BJ (cell line): ENCODE data around the gene PIGT. TPM values are rescaled to one million over a fixed set of nuclear protein-coding genes. Genes with fewer than 3 reads are reported as not detected.

ENCODE experiments used
- CTCF ChIA-PET: fragments of 350-600 bp; formaldehyde crosslinking; extraction: SDS; loops from one replicate; lab custom pipeline; 2021; ENCODE audit warnings: antibody characterized with exemption, inconsistent platforms; lab: Yijun Ruan, JAX
- POLR2A ChIA-PET: fragments of 300-600 bp; sonication (Branson Sonifier 250); formaldehyde crosslinking; extraction: SDS; loops from one replicate; lab custom pipeline; 2021; ENCODE audit warnings: antibody characterized with exemption; lab: Charles Lee
- DNase-seq: peaks from one replicate; pipeline ENCODE4 v3.0.0-alpha.2; 2011; ENCODE audit warnings: low read depth
- H3K27me3 ChIP-seq: 2 replicates; pipeline ENCODE4 v1.6.0; 2011; ENCODE audit warnings: low read length; ENCODE audit not compliant: control insufficient read depth, insufficient read depth
- H3K36me3 ChIP-seq: 2 replicates; pipeline ENCODE4 v1.5.1; 2011; ENCODE audit warnings: low read length; ENCODE audit not compliant: control insufficient read depth, insufficient read depth
- H3K4me3 ChIP-seq: 2 replicates; pipeline ENCODE4 v1.5.1; 2011; ENCODE audit warnings: low read depth, mild to moderate bottlenecking, control low read depth, low read length
- CTCF ChIP-seq: IDR thresholded peaks from 2 replicates; pipeline ENCODE4 v1.5.1; 2011; ENCODE audit warnings: low read depth, mild to moderate bottlenecking, control low read depth, inconsistent platforms, low read length, moderate library complexity; ENCODE audit not compliant: insufficient read depth
- polyA plus RNA-seq: library from polyadenylated mRNA; depleted of rRNA; stranded (reverse); fragments of >200 nt; gene quantifications from 2 replicates; pipeline ENCODE4 v1.2.3, GENCODE V29; 2011

Gene PIGT
- polyA plus RNA-seq, 1 experiment: 236 TPM

- CTCF ChIA-PET: interaction anchor here (0.9 to 1.9 kb wide), 2 partner anchors 11 to 56 kb away, joined by 3 to 7 read pairs; no protein-coding TSS in a partner anchor
- DNase-seq: no peak
- no peak overlapping the region for H3K4me3 ChIP-seq
- no peak for TF ChIP-seq CTCF
- H3K36me3 ChIP-seq: peaks cover 10% of the 10 kb centered on the region
- POLR2A ChIA-PET: no interaction called here
- no peaks in the 10 kb centered on the region for H3K27me3 ChIP-seq
Observed at GRCh38 chr20:45426320-45427016, 10.5 kb downstream of the PIGT start.

- ChIA-PET POLR2A (no interaction called here), CTCF (interaction anchor here (0.8 to 1.5 kb wide), 4 partner anchors 10 to 108 kb away, joined by 3 to 5 read pairs (median 3); no protein-coding TSS in a partner anchor)
- no peak for DNase-seq
Observed at GRCh38 chr20:45427236-45428149, 11.6 kb downstream of the PIGT start.

GRCh38 chr20:45429618-45430017, 13.7 kb downstream of the PIGT start:
- Histone ChIP-seq H3K4me3 (no peak overlapping the region), H3K36me3 (no peaks in the 10 kb centered on the region), H3K27me3 (no peaks in the 10 kb centered on the region)
- CTCF ChIA-PET: interaction anchor here (0.7 to 1.4 kb wide), 7 partner anchors 16 to 136 kb away, joined by 3 to 5 read pairs (median 3); partner anchors contain the start of gene SYS1
- POLR2A ChIA-PET: no interaction called here
- no peak for DNase-seq
- TF ChIP-seq CTCF: no peak

More at GRCh38 chr20:45427236-45428149, 11.6 kb downstream of the PIGT start:
- no peak overlapping the region for H3K4me3 ChIP-seq
- TF ChIP-seq CTCF: no peak
- H3K36me3 ChIP-seq: peaks cover 8% of the 10 kb centered on the region
- H3K27me3 ChIP-seq: no peaks in the 10 kb centered on the region

GRCh38 chr20:45432294-45432693, 16.4 kb downstream of the PIGT start:
- no peaks in the 10 kb centered on the region for H3K27me3 ChIP-seq
- POLR2A ChIA-PET: no interaction called here
- no peak for DNase-seq
- TF ChIP-seq CTCF: no peak
- H3K4me3 ChIP-seq: no peak overlapping the region
- no peaks in the 10 kb centered on the region for H3K36me3 ChIP-seq
- CTCF ChIA-PET: interaction anchor here (1.0 kb wide), 1 partner anchor 15 kb away, joined by 3 read pairs; no protein-coding TSS in a partner anchor

GRCh38 chr20:45433316-45433715, 17.4 kb downstream of the PIGT start:
- CTCF ChIA-PET: interaction anchor here (0.7 to 6.3 kb wide), 4 partner anchors 61 to 113 kb away, joined by 3 to 101 read pairs (median 39); partner anchors contain the start of genes SYS1 and TP53TG5
- POLR2A ChIA-PET: no interaction called here
- Histone ChIP-seq H3K27me3 (no peaks in the 10 kb centered on the region), H3K4me3 (no peak overlapping the region), H3K36me3 (no peaks in the 10 kb centered on the region)
- no peak for DNase-seq
- TF ChIP-seq CTCF: no peak
